HG02642 (cell line): ENCODE results near the gene SPRYD3.

Source experiments
- ATAC-seq: cut with Tn5 transposase; IDR thresholded peaks from one replicate; pipeline ENCODE4 v1.9.1; 2021; ENCODE audit warnings: mild to moderate bottlenecking; ENCODE audit not compliant: unreplicated experiment, poor library complexity

The SPRYD3 gene

DNA sequence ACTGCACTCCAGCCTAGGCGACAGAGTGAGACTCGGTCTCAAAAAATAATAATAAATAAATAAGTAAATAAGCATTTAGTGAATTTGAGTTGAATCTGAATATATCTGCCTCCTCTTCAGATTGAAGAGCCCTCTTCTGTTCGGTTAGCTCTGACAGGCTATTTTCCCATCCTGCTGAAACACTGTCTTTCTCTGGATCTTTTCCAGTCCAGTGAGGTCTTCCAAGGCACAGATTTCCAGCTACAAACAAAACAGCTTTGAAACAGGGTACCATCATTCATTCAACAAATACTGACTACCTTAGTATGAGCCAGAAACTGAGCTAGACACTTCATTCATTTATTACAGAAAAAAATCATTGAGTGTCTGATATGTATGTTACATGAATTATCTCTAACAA lies 7.2 kb upstream of the SPRYD3 start:
- no peak for ATAC-seq

GRCh38 chr12:53082637-53083175 lies 3.5 kb upstream of the SPRYD3 start:
- no peak for ATAC-seq

GRCh38 chr12:53078425-53079225 lies 565 bp downstream of the SPRYD3 start:
- ATAC-seq: peak; percentile 18

- no peak for ATAC-seq
Observed at GRCh38 chr12:53077030-53077429, 2.2 kb downstream of the SPRYD3 start.

DNA sequence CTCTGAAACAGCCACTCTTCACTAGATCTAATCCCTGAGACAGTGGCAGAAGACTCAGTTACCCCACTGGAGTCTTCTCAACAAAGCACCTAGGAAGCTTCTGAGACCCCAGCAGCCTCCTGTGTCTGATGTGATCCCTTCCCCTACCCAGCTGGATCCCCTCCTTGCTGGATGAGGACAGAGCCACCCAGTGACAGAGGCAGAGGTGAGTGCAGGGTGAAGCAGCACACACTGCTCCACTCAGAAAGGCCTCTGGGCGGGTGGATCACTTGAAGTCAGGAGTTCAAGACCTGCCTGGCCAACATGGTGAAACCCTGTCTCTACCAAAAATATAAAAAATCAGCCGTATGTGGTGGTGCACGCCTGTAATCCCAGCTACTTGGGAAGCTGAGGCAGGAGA lies 2.7 kb downstream of the SPRYD3 start:
- ATAC-seq: no peak

GRCh38 chr12:53074999-53075370 lies 4.2 kb downstream of the SPRYD3 start:
- ATAC-seq: no peak

GRCh38 chr12:53074283-53074998 lies 4.7 kb downstream of the SPRYD3 start:
- ATAC-seq: no peak

GRCh38 chr12:53073881-53074280 lies 5.3 kb downstream of the SPRYD3 start:
- no peak for ATAC-seq

DNA sequence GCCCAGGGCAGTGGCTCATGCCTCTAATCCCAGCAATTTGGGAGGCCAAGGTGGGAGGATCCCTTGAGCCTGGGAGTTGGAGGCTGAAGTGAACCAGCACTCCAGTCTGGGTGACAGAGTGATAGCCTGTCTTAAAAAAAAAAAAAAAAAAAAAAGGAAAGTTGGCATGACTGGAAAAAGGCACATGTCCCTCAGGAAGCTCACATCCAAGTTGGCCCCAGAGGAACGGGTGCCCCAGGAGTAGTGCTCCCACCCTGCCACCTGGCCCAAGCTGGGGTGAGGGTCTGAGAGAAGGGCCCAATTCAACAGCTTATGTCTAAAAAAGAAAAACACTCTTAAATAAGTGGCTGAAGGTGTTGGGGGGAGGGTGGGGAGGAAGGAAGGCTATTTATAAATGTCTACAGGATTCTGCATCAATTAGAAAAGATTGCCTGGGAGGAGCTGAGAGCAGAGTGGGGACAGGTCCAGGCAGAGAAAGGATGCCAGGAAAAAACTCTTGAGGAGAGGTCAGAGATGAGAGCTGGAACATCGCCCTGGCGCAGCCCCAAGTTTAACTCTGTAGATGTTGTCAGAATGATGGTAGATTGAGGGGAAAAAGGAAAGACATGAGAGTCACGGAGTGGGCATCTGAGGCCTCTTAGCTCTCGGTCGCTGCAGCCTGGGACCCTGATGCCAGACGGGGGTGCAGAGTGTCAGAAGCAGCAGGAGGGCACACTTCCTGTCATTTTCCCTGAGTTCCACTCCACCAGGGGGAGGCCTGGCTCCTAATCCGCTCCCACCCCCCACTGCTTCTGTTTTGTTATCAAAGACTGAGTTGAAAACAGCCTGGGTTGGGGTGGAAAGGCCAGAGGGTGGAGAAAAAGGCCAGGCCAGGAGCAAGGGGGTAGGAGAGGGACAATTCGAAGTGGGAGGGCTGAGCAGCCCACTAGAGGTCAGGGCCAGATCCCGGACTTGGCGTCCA lies 7.3 kb downstream of the SPRYD3 start:
- no peak for ATAC-seq

DNA sequence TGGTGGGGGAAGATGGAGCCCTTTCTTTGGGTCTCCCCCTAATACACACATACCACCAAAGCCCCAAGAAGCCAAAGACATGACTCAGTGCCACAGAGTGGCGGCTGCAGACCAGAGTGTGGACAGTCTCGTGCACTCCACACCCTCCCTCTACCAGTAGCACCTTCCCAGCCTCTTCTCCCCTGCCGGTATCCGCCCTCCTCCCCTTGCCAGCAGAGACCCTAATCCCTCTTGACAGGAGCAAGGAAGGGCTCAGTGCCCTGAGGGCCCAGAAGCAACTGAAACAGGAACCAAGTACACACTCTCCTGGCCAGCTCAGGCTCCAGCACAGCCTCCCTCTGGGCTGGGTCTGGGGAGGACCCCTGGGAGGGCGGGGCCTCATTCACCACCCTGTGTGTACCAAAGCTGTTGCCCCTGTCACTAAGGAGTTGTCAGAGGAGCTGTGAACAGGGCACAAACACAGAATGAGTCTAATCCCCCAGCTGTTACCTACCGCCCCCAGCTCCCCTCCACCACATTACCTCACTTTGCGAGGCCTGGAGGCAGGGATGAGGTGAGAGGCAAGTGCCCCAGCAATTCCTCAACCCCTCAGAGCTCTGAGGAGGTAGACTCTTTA lies 8.2 kb downstream of the SPRYD3 start:
- no peak for ATAC-seq

DNA sequence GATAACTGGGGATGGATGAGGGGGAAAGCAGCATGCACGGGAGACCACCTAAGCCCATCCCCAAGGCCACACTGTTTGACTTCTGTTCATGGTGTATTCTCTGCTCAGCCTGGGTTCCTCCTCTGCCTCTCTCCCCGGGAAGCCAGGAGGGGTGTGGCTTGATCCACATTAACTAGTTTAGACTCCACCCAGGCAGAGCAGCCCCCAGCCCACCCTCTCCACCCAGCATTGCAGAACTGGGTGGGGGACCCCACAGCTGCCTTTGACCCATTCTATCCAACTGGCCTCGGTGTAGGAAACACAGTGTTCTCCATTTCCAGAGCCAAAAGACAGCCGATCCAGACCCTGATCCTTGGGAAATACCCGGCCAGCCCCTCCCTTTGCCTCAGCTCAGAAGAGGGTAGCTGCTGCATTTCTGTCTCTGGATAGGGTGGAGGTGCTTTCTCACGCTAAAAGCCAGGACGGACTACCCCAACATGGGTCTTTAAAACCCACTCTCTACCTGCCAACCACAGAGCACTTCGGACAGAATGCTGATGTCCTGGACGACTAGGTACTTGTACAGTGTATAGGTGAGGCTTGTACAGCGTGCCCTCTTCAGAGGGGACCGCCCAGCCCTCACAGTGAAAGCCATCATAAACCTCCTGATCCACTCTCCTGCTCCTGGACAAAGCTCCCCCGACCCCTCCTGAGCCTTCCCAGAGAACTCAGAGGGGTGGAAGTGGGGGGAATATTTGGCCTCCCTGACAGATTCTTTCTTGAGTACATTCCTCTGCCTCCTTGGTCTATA lies 9.4 kb downstream of the SPRYD3 start:
- no peak for ATAC-seq

DNA sequence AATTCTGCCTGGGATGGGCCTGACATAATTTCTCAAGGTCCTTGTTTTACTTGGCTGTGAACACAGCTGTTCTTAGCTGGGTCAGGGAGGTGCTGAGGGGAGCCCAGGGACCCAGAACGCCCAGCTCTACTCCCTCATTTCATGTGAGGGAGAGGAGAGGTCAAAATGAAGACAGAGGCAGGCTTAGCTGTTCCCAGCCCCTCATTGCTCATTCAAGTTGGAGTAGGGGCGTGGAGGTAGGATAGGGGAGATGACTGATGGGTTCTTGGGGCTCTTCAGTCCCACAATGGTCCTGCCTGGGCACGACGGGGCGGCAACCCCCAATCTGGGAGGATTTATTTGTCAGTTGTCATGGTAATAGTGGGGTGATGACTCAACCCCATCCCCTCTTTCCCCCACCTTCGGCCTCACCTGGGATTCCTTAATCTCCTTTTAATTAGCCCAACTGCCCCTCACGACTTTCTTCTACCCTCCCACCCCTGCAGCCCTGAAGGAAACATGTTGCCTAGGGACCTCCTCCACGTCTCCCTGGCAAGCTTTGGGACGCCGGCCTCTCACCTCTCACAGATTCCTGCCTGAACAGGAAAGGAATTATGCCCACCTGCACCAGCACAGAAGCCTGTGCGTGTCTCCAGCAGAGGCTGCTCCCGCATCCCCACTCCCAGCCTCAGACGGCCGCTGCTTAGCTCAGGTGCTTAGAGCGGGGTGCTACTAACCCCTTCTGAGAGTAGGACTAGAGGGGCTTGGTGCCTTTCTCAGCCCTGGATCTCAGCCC lies 10.2 kb downstream of the SPRYD3 start:
- no peak for ATAC-seq

DNA sequence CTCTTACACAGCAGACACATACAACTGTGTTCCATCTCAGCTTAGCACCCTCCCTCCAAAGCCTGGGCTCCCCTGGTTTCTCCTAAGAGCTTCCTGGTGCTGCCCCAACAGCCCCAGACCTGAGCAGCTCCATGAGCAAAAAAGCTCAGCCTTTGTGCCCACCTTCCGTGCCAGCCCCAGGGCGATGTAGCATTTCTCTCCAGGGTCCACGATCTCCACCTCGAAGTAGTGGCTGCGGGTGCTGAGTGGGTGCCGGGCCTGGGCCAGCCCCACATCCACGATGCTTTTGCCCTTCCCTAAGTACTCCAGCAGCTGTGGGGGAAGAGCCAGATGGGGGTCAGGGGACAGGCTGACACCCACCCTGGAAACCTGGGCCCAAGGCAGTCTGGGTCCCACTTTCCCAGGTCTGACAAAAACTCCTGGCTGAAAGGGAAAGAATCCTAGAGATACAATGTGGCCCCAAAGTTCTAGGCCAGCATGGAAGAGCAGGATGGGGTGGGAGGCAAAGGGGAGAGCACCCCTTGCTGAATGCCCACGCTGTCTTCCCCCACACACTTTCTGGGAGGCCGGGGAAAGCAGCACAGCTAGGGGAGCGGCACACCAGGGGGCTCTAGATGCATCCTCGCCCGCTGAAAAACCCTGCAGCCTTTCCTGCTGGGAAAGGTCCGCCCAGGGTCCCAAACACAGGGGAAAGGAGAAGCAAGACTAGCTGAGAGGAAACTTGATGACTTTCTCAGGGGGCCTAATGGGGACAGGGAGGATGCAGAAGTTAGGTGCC lies 11.0 kb downstream of the SPRYD3 start:
- no peak for ATAC-seq

GRCh38 chr12:53067074-53067992 lies 11.9 kb downstream of the SPRYD3 start:
- ATAC-seq: no peak

DNA sequence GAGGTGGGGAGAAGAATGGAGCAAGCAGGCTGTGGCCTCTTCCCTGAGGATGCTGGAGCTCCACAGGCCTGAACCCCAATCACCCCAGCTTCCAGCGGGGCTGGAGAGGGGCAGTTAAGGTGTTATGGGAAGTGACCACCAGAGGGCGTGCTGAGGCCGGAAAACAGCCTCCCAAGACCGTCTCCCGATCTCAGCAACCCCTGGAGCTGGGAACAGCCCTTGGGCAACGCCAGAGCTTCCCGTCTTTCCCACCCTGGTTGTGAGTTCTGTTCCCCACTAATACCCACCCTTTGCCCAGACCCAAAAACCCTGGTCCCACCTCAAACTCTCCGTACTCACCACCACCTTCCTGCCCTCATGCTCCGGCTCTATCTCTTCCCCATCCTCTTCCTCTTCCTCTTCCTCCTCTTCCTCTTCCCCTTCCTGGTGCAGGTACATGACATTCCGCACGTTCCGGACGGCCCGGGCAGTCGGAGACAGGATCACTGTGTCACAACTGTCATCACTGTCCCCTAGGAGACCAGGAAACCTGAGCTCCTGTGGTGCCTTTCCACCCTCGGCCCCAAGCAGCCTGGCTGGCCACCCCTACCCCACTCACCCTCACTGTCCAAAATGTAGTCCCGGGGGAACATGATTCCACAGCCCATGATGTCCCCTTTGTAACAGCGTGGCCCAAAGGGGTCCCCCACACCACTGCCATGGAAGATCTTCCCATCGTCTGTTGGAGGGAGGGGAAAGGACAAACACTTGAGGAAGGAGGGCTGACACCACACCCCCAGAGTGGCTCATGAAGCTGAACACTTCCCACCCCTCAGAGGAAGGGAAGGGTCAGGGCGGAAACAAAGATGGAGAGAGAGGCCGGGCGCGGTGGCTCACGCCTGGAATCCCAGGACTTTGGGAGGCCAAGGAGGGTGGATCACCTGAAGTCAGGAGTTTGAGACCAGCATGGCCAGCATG lies 12.9 kb downstream of the SPRYD3 start:
- no peak for ATAC-seq

- no peak for ATAC-seq
Observed at GRCh38 chr12:53065470-53065869, 13.7 kb downstream of the SPRYD3 start.
